Small intestine (tissue), 7 donors: ENCODE data around the gene BLNK. TPM values are rescaled to one million over a fixed set of nuclear protein-coding genes. Genes with fewer than 3 reads are reported as not detected.
A peak's percentile ranks its signal among the peaks of the same experiment; 100 is the strongest.

Source experiments
- DNase-seq, 2 donors: peaks; one replicate each; pipeline versions ENCODE4 v3.0.0 to v3.0.0-alpha.2; 2013
- FAIRE-seq: peaks from 2 replicates; lab custom pipeline; 2012; peaks lifted over from hg19 to GRCh38; lab: Jason Lieb, UNC
- H3K27ac ChIP-seq, 3 donors: one replicate each; pipeline ENCODE4 v1.5.1; 2013; ENCODE audit warnings: low read length in 2 of 3, mild to moderate bottlenecking in 2 of 3, control low read depth in 1 of 3, inconsistent platforms in 1 of 3, low read depth in 1 of 3, moderate library complexity in 1 of 3
- H3K27me3 ChIP-seq, 3 donors: one replicate each; pipeline ENCODE4 v1.6.1; 2013; ENCODE audit warnings: low read length in 3 of 3, inconsistent platforms in 1 of 3; ENCODE audit not compliant: control insufficient read depth in 3 of 3, insufficient read depth in 3 of 3
- H3K36me3 ChIP-seq, 3 donors: one replicate each; pipeline ENCODE4 v1.6.1; 2013; ENCODE audit warnings: low read length in 3 of 3, inconsistent platforms in 1 of 3, low read depth in 1 of 3, mild to moderate bottlenecking in 1 of 3, moderate library complexity in 1 of 3; ENCODE audit not compliant: control insufficient read depth in 3 of 3, insufficient read depth in 2 of 3
- H3K4me1 ChIP-seq, 3 donors: one replicate each; pipeline ENCODE4 v1.6.1; 2013; ENCODE audit warnings: low read length in 2 of 3, inconsistent platforms in 1 of 3, low read depth in 1 of 3, mild to moderate bottlenecking in 1 of 3, moderate library complexity in 1 of 3; ENCODE audit not compliant: control insufficient read depth in 3 of 3, insufficient read depth in 2 of 3
- H3K4me3 ChIP-seq, 3 donors: one replicate each; pipeline ENCODE4 v1.5.1; 2013; ENCODE audit warnings: low read length in 3 of 3, control low read depth in 1 of 3, inconsistent platforms in 1 of 3, low read depth in 1 of 3, mild to moderate bottlenecking in 1 of 3, moderate library complexity in 1 of 3
- H3K9me3 ChIP-seq, 2 donors: one replicate each; pipeline ENCODE4 v1.6.1; 2013; ENCODE audit warnings: low read depth in 1 of 2, low read length in 1 of 2; ENCODE audit not compliant: control insufficient read depth in 2 of 2, insufficient read depth in 1 of 2
- WGBS, 3 donors: extraction: QIAGEN DNeasy Blood & Tissue Kit; methylation state at CpG; one replicate each; pipeline ENCODE4 v1.1.7; 2013; 5-methylcytosine and 5-hydroxymethylcytosine counted together
- polyA plus RNA-seq, 4 donors: library from polyadenylated mRNA; stranded (reverse) in 3 of 4; unstranded in 1 of 4; fragments of 200-250 nt in 3 of 4; fragments of 120-200 nt in 1 of 4; gene quantifications; one replicate each; pipeline versions ENCODE4 v1.2.1 to v1.2.3, GENCODE V29; 2013
- donor health status: healthy with polysubstance abuse.
- donor health status: control.
- donor health status: control.
- donor health status: Bipolar disorder and iron deficiency.
- donor health status: healthy.

The BLNK gene
- polyA plus RNA-seq, 4 donors: 26.7 to 69.3 (median 41.7) TPM

DNA sequence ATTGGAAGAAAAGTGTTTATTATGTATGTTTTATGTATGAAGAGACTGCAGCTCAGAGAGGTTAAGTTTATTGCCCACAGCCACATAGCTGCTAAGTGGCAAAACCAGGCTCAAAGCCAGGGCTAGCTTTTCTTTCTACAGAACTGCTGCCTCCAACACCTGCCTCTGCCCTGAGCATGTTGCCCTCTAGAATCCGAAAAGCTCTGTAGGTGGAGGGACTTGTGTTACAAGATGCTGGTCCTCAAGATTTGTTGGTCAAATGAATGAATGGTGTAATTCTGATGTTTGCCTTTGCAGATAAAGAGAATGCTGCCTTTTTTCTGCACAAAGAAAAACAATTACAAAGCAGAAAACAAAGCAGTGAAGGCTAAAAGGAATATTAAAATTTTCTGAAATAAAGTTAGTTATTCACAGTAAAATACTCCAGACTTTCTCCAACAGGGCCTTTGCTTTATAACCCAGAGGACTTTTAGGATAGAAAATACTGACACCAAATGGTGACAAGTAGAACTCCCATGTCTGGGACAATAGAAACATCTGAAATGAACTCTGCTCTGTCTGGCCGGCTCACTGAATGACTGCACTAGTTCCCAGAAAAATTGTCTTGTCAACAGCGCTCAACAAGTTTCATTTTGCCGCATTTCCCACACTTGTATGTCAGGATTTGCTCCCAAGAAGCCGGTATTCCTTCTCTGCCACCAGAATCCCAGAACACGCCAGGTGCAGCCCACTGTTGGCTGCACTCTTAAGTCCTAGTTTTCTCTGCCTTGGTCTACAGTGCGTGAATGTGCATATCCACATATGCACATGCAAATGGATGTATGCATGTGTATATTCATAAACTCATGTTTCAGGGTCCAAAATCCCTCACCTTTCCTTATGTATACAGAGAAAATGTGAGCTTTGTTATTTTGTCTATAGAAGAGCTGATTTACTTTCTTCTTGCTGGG lies 21.9 kb upstream of the BLNK start:
- FAIRE-seq: no peak
- peak; percentile 76 to 78 for DNase-seq
- Histone ChIP-seq H3K4me3 (no peak overlapping the region), H3K9me3 (no peaks in the 10 kb centered on the region), H3K27me3 (no peaks in the 10 kb centered on the region), H3K4me1 (no peaks in the 10 kb centered on the region), H3K27ac (peak overlapping the region in 1 of 3 donors; percentile 18), H3K36me3 (no peaks in the 10 kb centered on the region)
- WGBS, 3 donors: 23 to 36% (median 25%) methylated on average over 7 of the region's 7 CpGs

- H3K36me3 ChIP-seq: no peaks in the 10 kb centered on the region
- H3K27ac ChIP-seq: no peak overlapping the region
- WGBS, 3 donors: 79 to 95% (median 80%) methylated on average over 4 of the region's 4 CpGs
- H3K4me3 ChIP-seq: no peak overlapping the region
- FAIRE-seq (no peak), DNase-seq (no peak)
- H3K9me3 ChIP-seq: no peaks in the 10 kb centered on the region
- no peaks in the 10 kb centered on the region for H3K27me3 ChIP-seq
- peaks cover 0 to 15% (median 2%) of the 10 kb centered on the region in 3 donors for H3K4me1 ChIP-seq
These were observed 19.2 kb upstream of the BLNK start for GRCh38 chr10:96290368-96291133.

DNA sequence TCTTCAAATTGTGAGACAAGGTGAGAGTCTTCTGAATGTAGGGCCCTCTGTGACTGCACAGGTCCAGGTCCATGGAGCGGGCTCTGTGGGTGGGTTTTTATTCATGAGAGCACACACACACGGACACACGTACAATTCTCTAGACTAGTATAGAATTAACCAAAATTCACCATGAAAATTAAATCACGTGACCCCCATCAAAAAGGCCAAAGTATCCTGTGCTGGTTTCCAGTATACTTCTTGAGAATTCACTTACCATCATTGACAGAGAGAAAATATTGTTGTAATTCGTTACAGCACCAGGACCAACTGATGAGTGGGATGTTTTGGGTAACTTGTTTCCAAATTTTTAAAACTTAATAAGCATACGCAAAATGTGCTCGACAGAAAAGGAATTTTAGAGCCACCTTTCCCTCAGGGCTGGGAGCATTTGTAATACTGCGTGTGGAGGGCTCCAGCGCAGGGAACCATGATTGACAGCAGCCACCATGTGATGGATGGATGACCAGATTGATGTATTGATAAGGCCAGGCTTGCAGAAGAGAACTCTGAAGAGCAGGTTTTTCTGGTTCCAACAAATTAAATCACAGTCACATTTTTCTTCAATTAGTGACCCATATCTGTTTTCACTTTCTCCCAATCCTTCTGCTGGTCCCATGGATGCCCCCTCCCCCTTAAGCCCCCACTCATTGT lies 18.0 kb upstream of the BLNK start:
- Histone ChIP-seq H3K4me1 (peaks cover 0 to 21% (median 7%) of the 10 kb centered on the region in 3 donors), H3K4me3 (no peak overlapping the region), H3K36me3 (no peaks in the 10 kb centered on the region), H3K27ac (no peak overlapping the region), H3K27me3 (no peaks in the 10 kb centered on the region), H3K9me3 (no peaks in the 10 kb centered on the region)
- no peak for DNase-seq
- FAIRE-seq: no peak
- WGBS, 3 donors: 90 to 95% (median 95%) methylated on average over 9 of the region's 9 CpGs

DNA sequence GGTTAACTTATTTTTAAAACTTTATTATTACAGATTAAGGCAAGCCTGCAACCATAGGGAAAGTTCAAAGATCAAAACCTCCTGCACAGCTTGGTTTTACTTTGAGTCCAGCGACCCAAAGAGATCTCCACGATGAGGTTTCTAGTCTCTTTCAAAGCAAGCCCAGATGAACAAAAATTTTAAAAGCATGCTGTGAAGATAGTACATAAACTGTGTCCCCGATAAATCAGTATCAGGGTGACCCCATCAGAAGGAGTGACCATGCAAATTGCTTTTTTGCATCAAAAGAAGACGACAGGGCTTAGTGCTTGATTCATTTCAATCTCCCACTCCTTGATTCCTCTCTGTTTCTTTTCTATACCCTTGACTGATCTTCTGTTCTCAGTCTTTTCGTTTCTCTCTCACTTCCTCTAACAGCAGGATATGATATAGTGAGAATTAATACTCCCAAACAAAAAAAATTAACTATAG lies 16.8 kb upstream of the BLNK start:
- Histone ChIP-seq H3K27ac (peak overlapping the region in 2 of 3 donors; percentile 25 to 92), H3K4me1 (peaks cover 0 to 21% (median 7%) of the 10 kb centered on the region in 3 donors), H3K36me3 (no peaks in the 10 kb centered on the region), H3K9me3 (no peaks in the 10 kb centered on the region), H3K27me3 (no peaks in the 10 kb centered on the region), H3K4me3 (peak overlapping the region in 1 of 3 donors; percentile 27)
- FAIRE-seq: no peak
- WGBS, 3 donors: 2 to 25% (median 10%) methylated on average over 5 of the region's 5 CpGs
- peak in 1 of 2 donors; percentile 73 for DNase-seq

DNA sequence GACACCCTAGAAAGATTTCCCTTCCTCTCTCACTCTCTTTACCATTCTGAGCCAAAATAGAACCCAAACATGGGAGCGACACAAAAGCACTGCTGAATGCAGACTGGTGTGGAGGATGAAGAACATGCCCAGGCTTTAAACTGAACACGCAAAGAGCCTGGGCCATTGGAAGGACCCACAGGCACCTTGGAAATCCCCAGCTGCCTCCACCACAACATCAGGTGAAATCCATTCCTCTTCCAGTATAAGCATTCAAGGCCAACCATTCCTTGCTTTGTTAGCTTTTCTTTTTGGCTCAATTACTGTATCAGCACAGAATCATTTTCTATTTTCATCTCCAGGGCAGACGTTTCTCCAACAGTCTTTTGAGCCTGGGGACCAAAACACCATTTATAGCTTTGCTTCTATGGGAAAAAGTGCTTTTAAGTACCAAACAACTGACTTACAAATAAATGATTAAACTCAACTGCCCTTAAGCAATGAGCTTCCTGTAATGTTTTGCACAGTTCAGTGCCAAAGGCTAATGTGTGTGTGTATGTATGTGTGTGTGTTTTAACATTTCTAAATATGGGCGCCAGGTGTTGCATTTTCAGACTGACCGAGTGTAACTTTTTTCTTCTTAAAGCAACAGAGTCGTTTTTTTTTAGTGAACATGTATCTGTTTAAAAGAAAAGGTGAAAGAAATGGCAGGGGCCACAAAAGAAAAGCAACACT lies 16.2 kb upstream of the BLNK start:
- peak overlapping the region in 1 of 3 donors; percentile 9 for H3K4me3 ChIP-seq
- FAIRE-seq (no peak), DNase-seq (peak; percentile 85 to 89)
- peak overlapping the region; percentile 76 to 93 (median 92) for H3K27ac ChIP-seq
- no peaks in the 10 kb centered on the region for H3K27me3 ChIP-seq
- WGBS, 3 donors: 7 to 23% (median 20%) methylated on average over 6 of the region's 6 CpGs
- peaks cover 0 to 21% (median 7%) of the 10 kb centered on the region in 3 donors for H3K4me1 ChIP-seq
- no peaks in the 10 kb centered on the region for H3K9me3 ChIP-seq
- H3K36me3 ChIP-seq: no peaks in the 10 kb centered on the region

- DNase-seq (peak; percentile 32 to 51), FAIRE-seq (no peak)
- no peak overlapping the region for H3K4me3 ChIP-seq
- H3K36me3 ChIP-seq: no peaks in the 10 kb centered on the region
- WGBS, 3 donors: 22 to 65% (median 51%) methylated on average over 8 of the region's 8 CpGs
- H3K9me3 ChIP-seq: no peaks in the 10 kb centered on the region
- H3K27me3 ChIP-seq: no peaks in the 10 kb centered on the region
- H3K4me1 ChIP-seq: peaks cover 0 to 21% (median 7%) of the 10 kb centered on the region in 3 donors
- H3K27ac ChIP-seq: no peak overlapping the region
These were observed 14.0 kb upstream of the BLNK start for GRCh38 chr10:96285331-96285752.

DNA sequence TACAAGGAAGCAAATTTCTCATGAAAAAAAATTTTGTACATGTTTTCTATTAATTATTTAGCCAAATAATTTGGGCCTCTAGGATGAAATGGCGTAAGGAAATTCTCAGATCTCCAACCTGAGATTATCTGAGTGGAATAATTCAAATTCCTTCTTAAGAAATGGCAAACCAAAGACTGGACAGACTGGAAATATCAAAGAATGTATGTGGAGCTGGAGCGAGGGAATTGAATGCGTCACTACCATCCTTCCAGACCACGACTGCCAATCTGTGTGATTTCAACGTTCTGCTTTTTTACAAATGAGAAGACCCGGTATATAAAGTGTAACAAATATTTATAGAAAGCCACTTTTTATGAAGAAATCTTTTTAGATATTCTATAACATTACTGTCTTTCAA lies 12.4 kb upstream of the BLNK start:
- Histone ChIP-seq H3K36me3 (no peaks in the 10 kb centered on the region), H3K4me1 (peaks cover 0 to 21% (median 7%) of the 10 kb centered on the region in 3 donors), H3K9me3 (no peaks in the 10 kb centered on the region), H3K4me3 (no peak overlapping the region), H3K27me3 (no peaks in the 10 kb centered on the region), H3K27ac (no peak overlapping the region)
- FAIRE-seq: no peak
- WGBS, 3 donors: 88 to 93% (median 89%) methylated on average over 6 of the region's 6 CpGs
- DNase-seq: no peak
